Endothelial cell of umbilical vein (primary cell): ENCODE data around the gene LTB4R. TPM values are rescaled to one million over a fixed set of nuclear protein-coding genes. Genes with fewer than 3 reads are reported as not detected.

ENCODE experiments used
- BruUV-seq: library from RNA; stranded (reverse); fragments of 400-500 nt; replicated peaks from 2 replicates; lab custom pipeline; 2021; lab: Mats Ljungman, UMichigan
- CTCF ChIA-PET: fragments of 300-600, 350-600 bp; sonication (Branson Sonifier 250); formaldehyde crosslinking; loops from one replicate; lab custom pipeline; 2021; ENCODE audit warnings: antibody characterized with exemption, inconsistent platforms; lab: Charles Lee
- POLR2A ChIA-PET: fragments of 300-600, 350-600 bp; sonication (Branson Sonifier 250); formaldehyde crosslinking; loops from one replicate; lab custom pipeline; 2021; ENCODE audit warnings: antibody characterized with exemption, inconsistent platforms; lab: Charles Lee
- DNase-seq: peaks from one replicate; pipeline ENCODE4 v3.0.0-alpha.2; 2011; ENCODE audit warnings: low read depth, low spot score
- FAIRE-seq: peaks from 2 replicates; lab custom pipeline; 2011; peaks lifted over from hg19 to GRCh38; lab: Jason Lieb, UNC
- H2AFZ ChIP-seq: 2 replicates; pipeline ENCODE4 v1.6.0; 2012; ENCODE audit warnings: low read depth, low read length, control low read depth, inconsistent platforms
- H3K27ac ChIP-seq: 2 replicates; pipeline ENCODE4 v1.5.1; 2011; ENCODE audit warnings: low read depth, mild to moderate bottlenecking, control low read depth, low read length, moderate library complexity; ENCODE audit not compliant: insufficient read depth
- H3K27me3 ChIP-seq, 2 experiments: 2 replicates each; pipeline versions ENCODE4 v1.6.0 to v1.6.1; 2011; ENCODE audit warnings: low read length in 2 of 2, mixed read lengths in 1 of 2; ENCODE audit not compliant: control insufficient read depth in 2 of 2, insufficient read depth in 2 of 2
- H3K36me3 ChIP-seq, 2 experiments: 2 replicates in 1 of 2; 3 replicates in 1 of 2; pipeline ENCODE4 v1.5.1; 2011; ENCODE audit warnings: low read length in 2 of 2, mild to moderate bottlenecking in 1 of 2, moderate library complexity in 1 of 2; ENCODE audit not compliant: control insufficient read depth in 2 of 2, insufficient read depth in 2 of 2; ENCODE audit errors: extremely low read depth in 1 of 2
- H3K4me1 ChIP-seq: 3 replicates; pipeline ENCODE4 v1.5.1; 2011; ENCODE audit warnings: mild to moderate bottlenecking, low read length; ENCODE audit not compliant: control insufficient read depth, insufficient read depth; ENCODE audit errors: extremely low read depth
- H3K4me2 ChIP-seq: 2 replicates; pipeline ENCODE4 v1.6.1; 2011; ENCODE audit warnings: low read length, control low read depth, mixed read lengths; ENCODE audit not compliant: insufficient read depth
- H3K4me3 ChIP-seq, 3 experiments: fragments of 200-600 bp in 1 of 3; sonication (generic), shearing (Covaris generic) in 1 of 3; replicated peaks in 1 of 3; 2 replicates each; pipeline ENCODE4 v1.5.1; 2011 to 2016; ENCODE audit warnings: control low read depth in 3 of 3, low read length in 3 of 3, mild to moderate bottlenecking in 2 of 3, inconsistent platforms in 1 of 3, low read depth in 1 of 3, moderate library complexity in 1 of 3; ENCODE audit not compliant: insufficient read depth in 1 of 3
- H3K79me2 ChIP-seq: 2 replicates; pipeline ENCODE4 v1.6.0; 2012; ENCODE audit warnings: low read length, inconsistent platforms; ENCODE audit not compliant: control insufficient read depth, insufficient read depth
- H3K9ac ChIP-seq: replicated peaks from 2 replicates; pipeline ENCODE3; 2011; ENCODE audit warnings: low read length, control low read depth; ENCODE audit not compliant: insufficient read depth; ENCODE audit errors: extremely low read depth
- H3K9me1 ChIP-seq: replicated peaks from 3 replicates; pipeline ENCODE4 v1.6.0; 2011; ENCODE audit warnings: mild to moderate bottlenecking, low read length; ENCODE audit not compliant: control insufficient read depth, insufficient read depth; ENCODE audit errors: extremely low read depth
- H3K9me3 ChIP-seq: replicated peaks from 2 replicates; pipeline ENCODE4 v1.5.1; 2012; ENCODE audit warnings: low read length, inconsistent platforms; ENCODE audit not compliant: control insufficient read depth, insufficient read depth
- H4K20me1 ChIP-seq: replicated peaks from 2 replicates; pipeline ENCODE3; 2011; ENCODE audit warnings: mild to moderate bottlenecking, low read length; ENCODE audit not compliant: control insufficient read depth, insufficient read depth; ENCODE audit errors: extremely low read depth
- CTCF ChIP-seq, 2 donors: IDR thresholded peaks; 1 replicate in 1 of 2; 2 replicates in 1 of 2; pipeline ENCODE4 v1.5.1; 2011; ENCODE audit warnings: low read length in 2 of 2, mild to moderate bottlenecking in 2 of 2, moderate library complexity in 2 of 2, control low read depth in 1 of 2, inconsistent platforms in 1 of 2, low read depth in 1 of 2; ENCODE audit not compliant: insufficient read depth in 1 of 2; ENCODE audit errors: extremely low read depth in 1 of 2
- EZH2 ChIP-seq: IDR thresholded peaks from 2 replicates; pipeline ENCODE4 v1.6.1; 2012; ENCODE audit warnings: borderline replicate concordance, low read depth, mild to moderate bottlenecking, moderate library complexity, low read length, inconsistent platforms; ENCODE audit not compliant: severe bottlenecking
- FOS ChIP-seq: IDR thresholded peaks from 2 replicates; pipeline ENCODE4 v1.6.1; 2011; ENCODE audit warnings: mild to moderate bottlenecking, low read length, moderate library complexity, borderline replicate concordance; ENCODE audit not compliant: insufficient read depth
- GATA2 ChIP-seq: IDR thresholded peaks from 2 replicates; pipeline ENCODE4 v1.7.0; 2011; ENCODE audit warnings: low read depth, mild to moderate bottlenecking, moderate library complexity, mixed read lengths, low read length; ENCODE audit not compliant: insufficient read length, insufficient read depth
- JUN ChIP-seq: IDR thresholded peaks from 2 replicates; pipeline ENCODE4 v1.6.1; 2011; ENCODE audit warnings: borderline replicate concordance, low read depth; ENCODE audit not compliant: insufficient read length, insufficient read depth
- MYC ChIP-seq: IDR thresholded peaks from one replicate; pipeline ENCODE4 v1.6.1; 2011; ENCODE audit warnings: mild to moderate bottlenecking, low read depth, low read length
- POLR2A ChIP-seq: IDR thresholded peaks from 2 replicates; pipeline ENCODE4 v1.6.1; 2012; ENCODE audit warnings: low read depth, mild to moderate bottlenecking, control low read depth, low read length
- POLR2AphosphoS5 ChIP-seq: IDR thresholded peaks from 2 replicates; pipeline ENCODE4 v1.6.1; 2012; ENCODE audit warnings: low read depth, mild to moderate bottlenecking, control low read depth, low read length, moderate library complexity; ENCODE audit not compliant: insufficient read depth
- dilution Hi-C: fragments of 300-500 bp; cut with MboI; formaldehyde crosslinking; loops from one replicate; pipeline ENCODE4 v1.15.0; 2019; ENCODE audit warnings: low sequenced_read_pairs; ENCODE audit not compliant: extremely low pct_ligation_motif_present
- intact Hi-C: fragments of 100-400 bp; cut with micrococcal nuclease; formaldehyde crosslinking; loops from one replicate; pipeline ENCODE4 v1.10.0; 2022
- polyA plus RNA-seq, 4 experiments: library from polyadenylated mRNA; depleted of rRNA in 3 of 4; stranded (reverse) in 3 of 4; unstranded in 1 of 4; fragments of >200 nt; gene quantifications; 2 replicates each; pipeline versions ENCODE4 v1.2.1 to v1.2.3, GENCODE V29; 2011 to 2012; ENCODE audit warnings: missing spikeins in 1 of 4
- total RNA-seq: library from RNA; stranded (reverse); gene quantifications from 2 replicates; pipeline ENCODE4 v1.2.3, GENCODE V29; 2021
- TF ChIP-seq, protein P1 (sequence below): IDR thresholded peaks from 2 replicates; pipeline ENCODE4 v1.6.1; 2011; ENCODE audit not compliant: insufficient read depth, insufficient read length

Gene LTB4R
- total and polyA plus RNA-seq, 2 donors (not counting 3 experiments of a cell fraction or from before 2014, with no cell fraction given): 9.1 to 10.5 TPM

DNA sequence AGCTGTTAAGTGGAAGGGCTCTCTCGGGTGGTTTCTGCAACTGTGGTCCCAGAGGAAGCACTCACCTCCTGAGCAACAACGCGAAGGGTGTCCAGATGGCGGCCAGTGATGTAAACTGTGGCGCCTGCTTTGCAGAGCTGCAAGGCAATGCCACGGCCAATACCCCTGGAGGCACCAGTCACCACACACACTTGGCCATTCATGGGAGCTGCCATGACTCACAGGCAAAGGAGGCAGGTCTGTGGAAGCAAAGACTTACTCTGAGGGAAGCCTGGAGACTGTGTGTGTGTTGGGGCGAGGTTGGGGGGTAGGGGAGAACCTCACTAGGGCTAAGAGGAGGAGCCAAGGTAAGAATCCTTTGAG is 12.4 kb upstream of the LTB4R start:
- H3K36me3 ChIP-seq: peaks cover 5 to 18% of the 10 kb centered on the region in 2 experiments
- peaks cover 22% of the 10 kb centered on the region for H3K4me1 ChIP-seq
- dilution Hi-C loops (no loop called here), intact Hi-C loops (loop anchor here (1.0 to 5.0 kb wide), 3 partner anchors 28 to 185 kb away; partner anchors contain the start of genes DCAF11, NRL, PSME2 and RABGGTA)
- H3K4me2 ChIP-seq: peak overlapping the region; percentile 83
- ChIA-PET CTCF (interaction anchor here (1.0 to 5.5 kb wide), 10 partner anchors 10 to 241 kb away, joined by 3 to 199 read pairs (median 16); partner anchors contain the start of genes CIDEB, LTB4R, LTB4R2 and MDP1), POLR2A (interaction anchor here (1.1 kb wide), 1 partner anchor 56 kb away, joined by 7 read pairs; the partner anchor contains the start of gene TINF2)
- DNase-seq (peak; percentile 14), FAIRE-seq (peak; percentile 73)
- peak overlapping the region; percentile 79 to 85 (median 82) for H3K4me3 ChIP-seq
- TF ChIP-seq CTCF (IDR thresholded peaks at IDR 0.05; ENCODE audit: extremely low read depth in 1 of 2, insufficient read depth in 1 of 2, low read depth in 1 of 2, low read length in 2 of 2) (no peak), MYC (no peak), JUN (no peak), POLR2AphosphoS5 (no peak), POLR2A (no peak), GATA2 (no peak), FOS (no peak), EZH2 (no peak)
- TF ChIP-seq, protein P1, sequence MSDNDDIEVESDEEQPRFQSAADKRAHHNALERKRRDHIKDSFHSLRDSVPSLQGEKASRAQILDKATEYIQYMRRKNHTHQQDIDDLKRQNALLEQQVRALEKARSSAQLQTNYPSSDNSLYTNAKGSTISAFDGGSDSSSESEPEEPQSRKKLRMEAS: no peak
- no peaks in the 10 kb centered on the region for H4K20me1 ChIP-seq
- peak overlapping the region; percentile 84 for H3K9ac ChIP-seq
- peak overlapping the region; percentile 74 for H3K27ac ChIP-seq
- peak overlapping the region; percentile 98 for H2AFZ ChIP-seq
- H3K79me2 ChIP-seq: peaks cover 11% of the 10 kb centered on the region
- no TSS peak for BruUV-seq
- no peaks in the 10 kb centered on the region for H3K9me1 ChIP-seq
- no peaks in the 10 kb centered on the region for H3K9me3 ChIP-seq
- H3K27me3 ChIP-seq: no peaks in the 10 kb centered on the region
